ENCODE results near the gene WNT16. TPM values are rescaled to one million over a fixed set of nuclear protein-coding genes. Genes with fewer than 3 reads are reported as not detected.
A peak's percentile ranks its signal among the peaks of the same experiment; 100 is the strongest.

WNT16 gene
- total RNA-seq, 2 donors from 2014 or later, result not detected

DNA sequence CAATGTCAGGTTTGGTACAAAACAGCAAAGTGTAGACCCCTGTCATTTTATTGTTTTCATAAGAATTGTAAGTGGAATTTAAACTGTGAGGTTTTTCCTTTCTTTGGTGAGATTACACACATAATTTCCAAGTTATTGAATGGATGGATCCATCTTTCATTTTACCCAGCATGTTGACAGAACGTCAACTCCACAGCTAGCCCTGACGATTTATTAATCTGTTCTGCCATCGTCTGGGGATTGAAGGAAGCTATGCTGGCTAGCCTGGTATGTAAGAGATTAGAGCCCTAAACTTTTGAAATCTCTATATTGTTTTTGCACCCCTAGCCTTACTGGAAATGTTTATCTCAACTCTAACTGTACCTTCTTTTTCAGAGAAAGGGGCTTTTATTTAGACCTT is 8.6 kb downstream of the WNT16 start:
- DNase-seq, result no peak
- intact Hi-C loops (cut with DNase I, micrococcal nuclease), result no loop called here
- peak; percentile 77 for ATAC-seq

DNA sequence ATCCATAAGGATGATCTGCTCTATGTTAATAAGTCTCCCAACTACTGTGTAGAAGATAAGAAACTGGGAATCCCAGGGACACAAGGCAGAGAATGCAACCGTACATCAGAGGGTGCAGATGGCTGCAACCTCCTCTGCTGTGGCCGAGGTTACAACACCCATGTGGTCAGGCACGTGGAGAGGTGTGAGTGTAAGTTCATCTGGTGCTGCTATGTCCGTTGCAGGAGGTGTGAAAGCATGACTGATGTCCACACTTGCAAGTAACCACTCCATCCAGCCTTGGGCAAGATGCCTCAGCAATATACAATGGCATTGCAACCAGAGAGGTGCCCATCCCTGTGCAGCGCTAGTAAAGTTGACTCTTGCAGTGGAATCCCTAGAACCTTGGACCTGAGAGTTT is 10.3 kb downstream of the WNT16 start:
- ATAC-seq (no peak), DNase-seq (no peak)
- intact Hi-C loops (cut with DNase I, micrococcal nuclease), result no loop called here

DNA sequence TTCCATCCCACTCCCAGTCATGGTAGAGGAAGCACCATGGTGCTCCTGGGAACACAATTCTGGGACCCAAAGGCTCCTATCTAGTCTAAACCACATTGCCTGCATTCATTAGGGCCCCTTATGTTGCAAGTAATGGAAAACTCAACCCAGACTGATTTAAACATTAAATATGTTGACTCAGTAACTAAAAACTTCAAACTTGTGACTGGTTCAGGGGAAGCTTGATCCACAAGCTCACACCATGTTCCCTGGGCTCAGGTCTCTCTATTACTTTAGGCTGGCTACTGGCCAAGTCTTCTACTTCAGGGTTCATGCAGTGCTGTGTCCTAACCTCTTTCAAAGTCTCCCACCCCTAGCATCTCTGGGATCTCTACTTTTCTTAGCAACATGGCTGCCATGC is 13.1 kb downstream of the WNT16 start:
- DNase-seq (no peak), ATAC-seq (no peak)
- intact Hi-C loops (cut with DNase I, micrococcal nuclease), result no loop called here

DNA sequence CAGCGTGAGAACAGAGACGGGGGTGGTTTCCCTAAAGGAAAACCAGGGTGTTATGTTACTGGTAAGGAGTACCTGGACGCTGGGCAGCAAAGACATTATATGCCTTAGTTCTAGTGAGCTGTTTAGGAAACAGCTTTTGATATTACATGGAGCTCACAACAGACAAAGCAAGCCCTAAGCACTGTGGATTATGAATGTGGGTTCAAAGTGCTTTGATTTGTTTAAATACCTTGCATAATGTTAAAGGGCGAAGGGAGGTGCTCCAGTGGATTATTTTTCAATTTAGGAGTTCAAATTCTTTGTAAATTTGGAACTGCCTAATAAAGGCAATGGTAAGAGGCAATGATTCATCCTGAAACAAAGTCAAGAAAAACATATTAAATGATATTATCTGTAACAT is 13.8 kb downstream of the WNT16 start:
- no peak for ATAC-seq
- DNase-seq, result no peak
- intact Hi-C loops (cut with DNase I, micrococcal nuclease), result no loop called here

DNA sequence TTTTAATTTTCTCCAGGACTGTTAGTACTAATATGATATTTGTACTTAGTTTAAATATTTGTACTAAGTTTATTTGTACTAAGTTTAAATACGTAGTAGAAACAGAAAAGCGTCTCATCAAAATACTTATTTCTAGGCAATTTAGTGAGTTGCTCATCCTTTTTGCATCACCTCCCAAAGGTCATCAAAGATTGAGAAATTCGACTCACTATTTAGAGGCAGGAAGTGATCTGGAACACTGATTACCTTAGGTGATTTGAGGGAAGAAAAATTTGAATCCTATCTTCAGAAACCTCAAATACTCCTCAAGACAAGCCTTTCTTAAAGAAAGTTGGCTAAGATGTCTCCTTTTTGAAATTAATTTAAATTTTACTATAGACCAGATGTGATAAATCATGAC is 14.5 kb downstream of the WNT16 start:
- DNase-seq (no peak), ATAC-seq (no peak)
- intact Hi-C loops (cut with DNase I, micrococcal nuclease), result no loop called here

DNA sequence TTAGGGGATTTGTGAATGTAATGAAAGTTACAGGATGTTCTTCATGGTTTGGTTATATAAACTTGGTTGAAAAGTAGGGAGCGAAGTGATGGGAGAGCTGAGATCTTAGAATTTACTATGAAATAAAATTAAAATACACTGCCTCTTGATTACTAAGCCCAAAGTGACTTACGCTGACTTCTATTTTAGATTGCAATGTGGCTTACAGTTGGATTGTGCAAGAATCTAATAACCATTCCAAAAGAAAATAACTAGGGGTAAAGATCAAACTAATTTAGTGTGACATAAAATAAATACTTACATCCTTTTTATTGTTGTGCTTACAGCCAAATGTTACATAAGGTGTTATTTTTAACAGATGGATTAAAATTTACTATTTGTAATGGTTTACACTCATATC is 15.3 kb downstream of the WNT16 start:
- intact Hi-C loops (cut with DNase I, micrococcal nuclease), result no loop called here
- DNase-seq (no peak), ATAC-seq (peak; percentile 64)

DNA sequence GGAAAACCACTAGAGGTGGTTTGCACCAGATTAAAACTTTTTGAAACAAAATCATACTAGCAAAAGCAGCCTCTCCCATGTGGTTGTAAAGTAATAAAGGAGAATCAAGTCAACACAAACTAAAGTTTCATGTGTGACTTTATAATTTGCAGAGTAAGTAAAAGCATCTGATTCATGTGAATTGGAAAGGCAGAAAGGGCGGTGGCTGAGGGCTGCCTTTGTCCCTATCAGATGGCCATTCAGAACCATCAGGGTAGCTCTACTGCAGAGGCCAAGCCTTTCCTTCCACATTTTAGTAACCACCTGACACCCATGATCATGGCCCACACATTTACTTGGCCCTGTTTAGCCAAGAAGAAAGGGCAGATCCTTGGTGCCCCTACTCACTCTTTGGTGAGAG is 15.7 kb downstream of the WNT16 start:
- ATAC-seq (peak; percentile 90), DNase-seq (peak in 1 of 2 donors; percentile 35)
- intact Hi-C loops (cut with DNase I, micrococcal nuclease), result no loop called here

DNA sequence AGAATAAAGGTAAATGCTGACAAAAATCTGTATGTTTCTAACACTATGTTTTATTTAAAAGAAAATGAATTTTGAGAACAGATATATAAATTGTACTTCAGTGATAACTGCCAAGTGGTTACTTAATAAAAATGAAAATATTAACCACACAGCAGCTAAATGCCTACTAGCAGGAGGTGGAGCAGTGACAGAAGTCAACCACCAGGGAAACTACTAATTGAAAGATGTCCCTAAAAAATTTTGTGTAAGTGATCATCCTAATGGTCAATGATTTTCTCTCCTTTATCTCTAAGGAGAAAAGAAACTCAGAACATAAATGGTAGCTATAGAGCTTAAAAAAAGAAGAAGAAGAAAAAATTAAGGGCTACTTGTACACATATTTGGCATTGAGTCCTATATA is 22.9 kb downstream of the WNT16 start:
- no peak for DNase-seq
- ATAC-seq, result no peak
- intact Hi-C loops (cut with DNase I, micrococcal nuclease), result no loop called here

DNA sequence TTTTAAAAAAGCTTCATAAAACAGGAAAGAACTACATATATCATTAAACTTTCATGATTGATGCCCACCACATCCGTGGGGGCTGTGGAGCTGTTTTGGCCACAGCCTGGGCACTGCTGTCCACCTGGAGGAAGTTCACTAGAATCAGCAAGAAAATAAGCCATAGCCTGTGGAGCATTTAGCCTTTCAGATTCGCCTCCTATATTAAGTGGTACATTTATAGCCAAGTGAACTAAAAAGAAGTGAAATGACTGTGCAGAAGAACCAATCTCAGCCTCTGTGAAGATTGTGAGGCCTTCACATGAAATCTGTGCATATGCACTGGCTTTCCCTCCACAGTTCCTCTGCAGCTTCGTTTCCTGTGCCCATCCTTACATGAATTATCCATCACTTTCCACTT is 23.5 kb downstream of the WNT16 start:
- ATAC-seq (no peak), DNase-seq (no peak)
- intact Hi-C loops (cut with DNase I, micrococcal nuclease), result no loop called here

DNA sequence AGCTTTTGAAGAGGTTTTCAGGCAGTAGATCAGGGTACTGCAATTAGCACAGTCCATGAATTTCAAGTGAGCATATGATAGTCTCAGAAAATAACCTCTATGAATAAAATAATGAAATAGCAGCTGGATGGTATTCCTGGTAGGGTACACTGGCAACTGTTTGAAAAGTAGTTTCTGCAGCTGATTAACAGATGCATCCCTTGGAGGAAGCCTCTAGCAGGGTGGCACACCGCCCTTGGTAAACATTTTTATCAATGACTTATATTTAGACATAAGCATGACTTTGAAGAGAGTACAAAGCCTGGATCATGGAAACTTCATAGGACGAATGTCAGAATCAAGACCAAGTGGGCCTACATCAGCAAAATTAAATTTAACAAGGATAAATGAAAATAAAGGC is 26.8 kb downstream of the WNT16 start:
- intact Hi-C loops (cut with DNase I, micrococcal nuclease), result no loop called here
- DNase-seq (no peak), ATAC-seq (peak; percentile 39)

DNA sequence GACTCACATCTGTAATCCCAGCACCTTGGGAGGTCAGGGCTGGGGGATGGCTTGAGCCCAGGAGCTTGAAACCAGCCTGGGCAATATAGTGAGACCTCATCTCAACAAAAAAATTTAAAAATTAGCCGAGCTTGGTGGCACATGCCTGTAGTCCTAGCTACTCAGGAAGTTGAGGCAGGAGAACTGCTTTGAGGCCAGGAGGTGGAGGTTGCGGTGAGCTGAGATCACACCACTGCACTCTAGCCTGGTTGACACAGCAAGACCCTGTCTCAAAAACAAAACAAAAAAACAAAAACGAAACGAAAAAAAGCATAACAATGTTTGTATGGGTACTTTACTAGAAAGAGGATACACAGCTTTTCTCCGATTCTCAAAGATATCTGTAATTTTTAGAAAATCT is 31.8 kb downstream of the WNT16 start:
- intact Hi-C loops (cut with DNase I, micrococcal nuclease), result loop anchor here in 1 of 2 donors (10.0 kb wide), 1 partner anchor 194 kb away; no protein-coding TSS in a partner anchor
- ATAC-seq (no peak), DNase-seq (no peak)

DNA sequence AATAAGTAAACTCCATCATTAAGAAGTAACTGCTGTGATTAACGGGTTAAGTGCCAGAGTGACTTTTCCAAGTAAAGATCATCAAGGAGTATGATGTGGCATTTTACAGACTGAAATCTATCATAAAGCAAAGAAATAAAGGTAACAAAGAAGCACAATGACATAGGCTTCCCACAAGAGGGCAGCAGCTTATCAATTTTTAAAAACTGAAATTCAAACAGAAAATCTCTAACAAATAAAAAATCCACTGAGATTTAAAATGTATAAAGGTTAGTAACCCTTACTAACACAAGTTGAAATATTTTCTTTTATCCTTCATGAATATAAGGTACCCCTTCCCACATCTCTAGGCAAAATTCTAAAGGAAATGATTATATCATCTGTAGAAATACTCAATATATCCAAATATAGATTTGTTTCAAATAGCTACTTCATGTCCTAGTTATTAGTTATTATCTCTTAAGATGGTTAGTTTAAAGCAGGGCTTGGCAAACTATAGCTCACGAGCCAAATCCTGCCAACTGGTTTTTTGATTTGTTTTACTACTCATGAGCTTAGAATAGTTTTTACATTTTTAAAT is 38.1 kb downstream of the WNT16 start:
- intact Hi-C loops (cut with DNase I, micrococcal nuclease), result loop anchor here (5.0 to 10.0 kb wide), 2 partner anchors 180 to 188 kb away; no protein-coding TSS in a partner anchor
- ATAC-seq (peak; percentile 31), DNase-seq (no peak)

DNA sequence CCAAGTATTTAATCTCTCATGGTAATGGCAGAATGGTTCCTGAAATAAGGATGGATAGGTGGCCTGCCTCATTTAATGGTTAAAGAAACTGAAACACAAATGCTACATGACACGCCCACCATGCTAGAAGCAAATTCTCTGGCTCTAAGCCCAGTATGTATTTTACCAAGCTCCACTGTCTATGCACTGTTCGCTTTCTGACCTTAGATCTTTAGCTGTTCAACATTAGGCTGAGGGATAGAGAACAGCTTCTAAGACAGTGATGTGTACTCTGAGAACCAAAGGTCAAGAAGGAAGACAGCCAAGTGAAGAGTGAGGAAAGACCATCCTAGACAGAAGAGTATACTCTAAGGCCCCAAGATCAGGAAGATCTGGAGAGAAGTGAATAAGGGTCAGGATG is 40.7 kb downstream of the WNT16 start:
- DNase-seq, result no peak
- peak; percentile 95 for ATAC-seq
- intact Hi-C loops (cut with DNase I, micrococcal nuclease), result loop anchor here (5.0 to 10.0 kb wide), 2 partner anchors 178 to 185 kb away; no protein-coding TSS in a partner anchor

DNA sequence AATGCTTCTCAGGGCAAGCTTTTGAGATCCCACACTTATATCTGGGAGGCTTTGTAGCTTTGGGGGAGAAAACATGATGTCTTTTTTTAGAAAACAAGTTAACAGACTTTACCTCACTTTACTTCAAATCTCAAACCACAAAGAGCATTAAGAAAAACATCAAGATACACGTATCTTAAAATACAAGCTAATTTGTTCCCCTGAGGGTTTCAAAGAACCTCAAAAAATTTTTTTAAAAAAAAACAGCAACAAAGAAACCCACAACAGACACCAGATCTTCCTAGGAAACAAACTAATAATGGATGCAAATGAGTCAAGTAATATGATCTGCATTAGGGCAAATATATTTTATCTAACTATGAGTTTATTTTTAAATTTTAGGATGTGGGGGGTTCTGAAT is 42.6 kb downstream of the WNT16 start:
- intact Hi-C loops (cut with DNase I, micrococcal nuclease), result no loop called here
- no peak for ATAC-seq

DNA sequence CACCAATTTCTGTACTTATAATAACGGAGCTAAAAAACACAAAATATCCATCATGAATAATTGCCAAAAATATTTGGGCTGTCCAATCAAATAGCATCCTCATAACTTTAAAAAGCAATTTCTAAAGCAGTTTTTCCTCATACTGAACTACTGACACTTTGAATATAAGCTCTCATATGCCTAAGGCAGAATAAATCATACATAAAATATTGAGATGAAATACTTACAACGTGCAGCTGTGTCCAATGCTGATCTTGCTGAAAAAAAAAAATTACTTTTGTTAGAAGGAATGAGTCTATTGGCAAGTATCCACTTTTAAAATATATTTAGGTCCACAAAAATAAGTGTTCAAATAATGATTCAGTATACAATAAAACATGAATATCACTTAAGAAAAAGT is 43.1 kb downstream of the WNT16 start:
- intact Hi-C loops (cut with DNase I, micrococcal nuclease), result no loop called here
- no peak for ATAC-seq

More for the DNA sequence above, 42.6 kb downstream of the WNT16 start:
- no peak for DNase-seq

DNA sequence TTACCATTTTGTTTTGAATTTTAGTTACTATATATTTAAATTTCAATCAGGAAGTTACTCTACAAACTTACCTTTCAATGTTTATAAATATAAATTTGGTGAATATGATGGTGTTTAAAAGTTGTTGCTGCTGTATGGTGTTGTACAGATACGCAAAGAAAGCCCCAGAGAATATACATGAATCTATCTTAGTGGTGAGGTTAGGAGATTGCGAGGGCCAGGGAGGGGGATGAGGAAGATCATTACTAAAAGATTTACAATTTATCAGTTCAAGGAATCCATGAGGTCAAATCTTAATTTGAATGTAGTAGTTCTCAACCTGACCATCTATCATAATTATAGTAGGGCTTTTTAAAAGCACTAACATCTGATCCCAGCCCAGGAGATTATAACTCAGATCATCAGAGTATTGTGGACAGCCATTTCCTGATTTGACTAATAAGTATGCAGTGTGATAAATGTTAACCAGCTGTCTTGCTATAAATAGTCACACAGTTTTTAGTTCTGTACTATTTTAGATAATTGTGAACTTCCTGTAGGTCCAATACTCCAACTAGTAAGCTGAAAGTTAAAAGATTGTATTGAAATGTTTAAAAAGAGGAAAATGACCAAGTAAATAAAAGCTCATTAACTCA is 43.7 kb downstream of the WNT16 start:
- no peak for ATAC-seq
- intact Hi-C loops (cut with DNase I, micrococcal nuclease), result no loop called here
- DNase-seq, result no peak

More for the DNA sequence above, 43.1 kb downstream of the WNT16 start:
- no peak for DNase-seq

DNA sequence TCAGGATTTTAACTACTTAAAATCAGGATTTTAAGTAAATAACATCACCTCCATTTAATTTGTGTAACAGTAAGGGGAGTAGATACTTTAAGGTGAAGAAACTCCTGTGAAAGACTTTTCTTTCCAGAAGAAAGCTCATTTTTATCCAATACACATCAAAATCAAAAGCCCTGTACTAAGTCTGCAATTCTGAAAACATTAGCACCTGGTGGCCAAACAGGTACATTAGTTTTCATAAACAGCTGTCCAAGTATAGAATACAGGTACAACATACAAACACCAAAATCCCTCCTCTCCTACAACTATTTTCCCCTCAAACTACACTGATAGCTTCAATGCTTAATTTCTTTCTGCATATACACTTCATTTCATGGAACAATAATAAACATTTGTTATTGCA is 44.4 kb downstream of the WNT16 start:
- DNase-seq, result no peak
- intact Hi-C loops (cut with DNase I, micrococcal nuclease), result no loop called here
- no peak for ATAC-seq

DNA sequence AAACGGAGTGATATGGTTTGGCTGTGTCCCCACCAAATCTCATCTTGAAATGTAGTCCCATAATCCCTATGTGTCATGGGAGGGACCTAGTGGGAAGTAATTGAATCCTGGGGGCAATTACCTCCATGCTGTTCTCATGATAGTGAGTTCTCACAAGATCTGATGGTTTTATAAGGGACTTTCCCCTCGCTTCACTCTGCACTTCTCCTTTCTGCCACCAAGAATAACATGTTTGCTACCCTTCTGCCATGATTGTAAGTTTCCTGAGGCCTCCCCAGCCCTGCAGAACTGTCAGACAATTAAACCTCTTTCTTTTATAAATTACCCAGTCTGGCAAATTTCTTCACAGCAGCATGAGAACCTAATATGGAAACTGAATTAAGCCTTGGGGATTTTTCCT is 48.2 kb downstream of the WNT16 start:
- ATAC-seq (no peak), DNase-seq (no peak)
- intact Hi-C loops (cut with DNase I, micrococcal nuclease), result no loop called here

DNA sequence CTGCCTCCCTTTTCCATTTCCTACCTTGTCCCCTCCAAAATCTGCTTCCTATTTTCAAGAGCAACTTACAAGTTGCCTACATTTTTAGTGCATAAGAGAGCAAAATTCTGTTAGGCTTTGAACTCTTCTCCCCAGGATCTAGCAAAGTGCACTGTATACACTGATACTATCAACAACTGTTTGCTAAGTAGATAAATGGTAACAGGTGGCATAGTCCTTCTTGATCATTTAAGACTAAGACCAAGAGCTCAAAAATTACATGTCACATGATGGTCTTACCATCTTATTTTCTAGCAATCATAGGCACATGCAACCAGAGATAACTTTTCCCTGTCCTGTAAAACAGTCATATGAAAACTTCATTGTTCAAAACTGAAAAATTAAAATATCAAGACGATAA is 51.1 kb downstream of the WNT16 start:
- intact Hi-C loops (cut with DNase I, micrococcal nuclease), result no loop called here
- DNase-seq (no peak), ATAC-seq (no peak)

DNA sequence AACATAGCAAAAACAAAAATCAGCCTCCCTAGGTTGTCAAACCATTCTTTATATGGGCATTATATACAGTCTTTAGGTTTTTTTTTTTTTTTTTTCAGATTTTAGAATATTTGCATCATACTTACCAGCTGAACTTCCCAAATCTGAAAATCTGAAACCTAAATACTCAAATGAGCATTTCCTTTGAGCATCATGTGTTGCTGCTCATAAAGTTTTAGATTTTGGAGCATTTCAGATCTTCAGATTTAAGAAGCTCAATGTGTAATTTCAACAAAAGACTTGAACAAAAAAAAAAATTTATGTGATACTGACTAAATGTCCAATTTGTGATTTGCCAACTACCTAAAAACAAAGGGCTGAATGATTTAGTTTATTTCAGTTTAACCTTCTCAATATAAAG is 53.7 kb downstream of the WNT16 start:
- intact Hi-C loops (cut with DNase I, micrococcal nuclease), result no loop called here
- DNase-seq (no peak), ATAC-seq (no peak)

All from left colon (tissue), 2 donors.